HG02798 (cell line): ENCODE data around the gene ZNF407.

Source experiments
- ATAC-seq: cut with Tn5 transposase; IDR thresholded peaks from one replicate; pipeline ENCODE4 v1.9.1; 2021; ENCODE audit warnings: mild to moderate bottlenecking; ENCODE audit not compliant: unreplicated experiment, poor library complexity

The ZNF407 gene

GRCh38 chr18:74661691-74662090, 64.0 kb downstream of the ZNF407 start:
- no peak for ATAC-seq

- ATAC-seq = no peak
Measured at GRCh38 chr18:74662622-74663021, 65.0 kb downstream of the ZNF407 start.

- no peak for ATAC-seq
Measured at GRCh38 chr18:74665346-74665745, 67.7 kb downstream of the ZNF407 start.

GRCh38 chr18:74665905-74666304, 68.2 kb downstream of the ZNF407 start:
- ATAC-seq = no peak

GRCh38 chr18:74669136-74669798, 71.6 kb downstream of the ZNF407 start:
- ATAC-seq = no peak

- ATAC-seq = no peak
Measured at GRCh38 chr18:74672371-74672770, 74.7 kb downstream of the ZNF407 start.

GRCh38 chr18:74674487-74674886, 76.8 kb downstream of the ZNF407 start:
- no peak for ATAC-seq

GRCh38 chr18:74679006-74679678, 81.5 kb downstream of the ZNF407 start:
- peak; percentile 58 for ATAC-seq

- ATAC-seq = no peak
Measured at GRCh38 chr18:74679679-74680076, 82.0 kb downstream of the ZNF407 start.

- no peak for ATAC-seq
Measured at GRCh38 chr18:74682141-74682990, 84.7 kb downstream of the ZNF407 start.

GRCh38 chr18:74682991-74683297, 85.3 kb downstream of the ZNF407 start:
- ATAC-seq = no peak

- ATAC-seq = no peak
Measured at GRCh38 chr18:74683573-74683972, 85.9 kb downstream of the ZNF407 start.

- ATAC-seq = no peak
Measured at GRCh38 chr18:74689251-74689650, 91.6 kb downstream of the ZNF407 start.

GRCh38 chr18:74692367-74693013, 94.8 kb downstream of the ZNF407 start:
- no peak for ATAC-seq

- ATAC-seq = no peak
Measured at GRCh38 chr18:74694436-74694835, 96.8 kb downstream of the ZNF407 start.

GRCh38 chr18:74695170-74695569, 97.5 kb downstream of the ZNF407 start:
- no peak for ATAC-seq

GRCh38 chr18:74698881-74699280, 101.2 kb downstream of the ZNF407 start:
- ATAC-seq = no peak

GRCh38 chr18:74699455-74699854, 101.8 kb downstream of the ZNF407 start:
- ATAC-seq = no peak

- ATAC-seq = no peak
Measured at GRCh38 chr18:74702950-74703349, 105.3 kb downstream of the ZNF407 start.

- no peak for ATAC-seq
Measured at GRCh38 chr18:74708169-74708568, 110.5 kb downstream of the ZNF407 start.

GRCh38 chr18:74709452-74709851, 111.8 kb downstream of the ZNF407 start:
- no peak for ATAC-seq
